Activated T-helper 2 cell treated with anti-CD3 and anti-CD28 coated beads, Interferon-gamma antibody, Interleukin-2, Interleukin-4, amounts not matched to agents 10 μg/mL and 5 μg/mL and 100 μg/mL, durations not matched to agents 14 hours and 24 hours and 36 hours (primary cell): ENCODE measurements around the gene CSGALNACT2. TPM values are rescaled to one million over a fixed set of nuclear protein-coding genes. Genes with fewer than 3 reads are reported as not detected.

Experiments
- DNase-seq: peaks from one replicate; pipeline ENCODE4 v3.0.0; 2021; ENCODE audit warnings: low spot score
- H3K27ac Mint-ChIP-seq: one replicate; pipeline ENCODE4 v1.8.0; 2021; ENCODE audit warnings: mixed read lengths
- H3K27me3 Mint-ChIP-seq: one replicate; pipeline ENCODE4 v1.8.0; 2021; ENCODE audit warnings: low read depth, mixed read lengths
- H3K36me3 Mint-ChIP-seq: one replicate; pipeline ENCODE4 v1.8.0; 2021; ENCODE audit warnings: low read depth, mixed read lengths
- H3K4me1 Mint-ChIP-seq: one replicate; pipeline ENCODE4 v1.8.0; 2021; ENCODE audit warnings: low read depth, mixed read lengths
- H3K4me3 Mint-ChIP-seq: one replicate; pipeline ENCODE4 v1.8.0; 2021; ENCODE audit warnings: low read depth, mild to moderate bottlenecking, moderate library complexity, mixed read lengths
- H3K9me3 Mint-ChIP-seq: one replicate; pipeline ENCODE4 v1.8.0; 2021; ENCODE audit warnings: mixed read lengths
- intact Hi-C: fragments of 100-400 bp; cut with micrococcal nuclease; formaldehyde crosslinking; loops from one replicate; pipeline ENCODE4 v1.15.1; 2023
- total RNA-seq: library from RNA; stranded (reverse); gene quantifications from 2 replicates; pipeline ENCODE4 v1.2.3, GENCODE V29; 2022

The CSGALNACT2 gene
- total RNA-seq, 1 donor from 2014 or later = 25.2 TPM

GRCh38 chr10:43105102-43105955, 32.9 kb upstream of the CSGALNACT2 start:
- intact Hi-C loops = loop anchor here (1.0 kb wide), 2 partner anchors 239 to 352 kb away; no protein-coding TSS in a partner anchor
- Mint-ChIP-seq H3K4me1 (peaks cover 4% of the 10 kb centered on the region), H3K9me3 (no peaks in the 10 kb centered on the region), H3K4me3 (peak overlapping the region; percentile 72), H3K36me3 (no peaks in the 10 kb centered on the region), H3K27ac (peak overlapping the region; percentile 52), H3K27me3 (peaks cover 21% of the 10 kb centered on the region)
- peak; percentile 71 for DNase-seq

GRCh38 chr10:43105956-43106229, 32.4 kb upstream of the CSGALNACT2 start:
- no peak for DNase-seq
- no peaks in the 10 kb centered on the region for H3K9me3 Mint-ChIP-seq

GRCh38 chr10:43106256-43107091, 31.8 kb upstream of the CSGALNACT2 start:
- Mint-ChIP-seq H3K36me3 (no peaks in the 10 kb centered on the region), H3K4me3 (no peak overlapping the region), H3K4me1 (peaks cover 5% of the 10 kb centered on the region), H3K9me3 (no peaks in the 10 kb centered on the region), H3K27ac (no peak overlapping the region), H3K27me3 (peaks cover 21% of the 10 kb centered on the region)
- no peak for DNase-seq
- intact Hi-C loops = no loop called here

More at GRCh38 chr10:43105956-43106229, 32.4 kb upstream of the CSGALNACT2 start:
- peaks cover 5% of the 10 kb centered on the region for H3K4me1 Mint-ChIP-seq
- intact Hi-C loops = loop anchor here (1.0 kb wide), 2 partner anchors 240 to 353 kb away; no protein-coding TSS in a partner anchor
- no peaks in the 10 kb centered on the region for H3K36me3 Mint-ChIP-seq
- no peak overlapping the region for H3K4me3 Mint-ChIP-seq
- no peak overlapping the region for H3K27ac Mint-ChIP-seq
- peaks cover 21% of the 10 kb centered on the region for H3K27me3 Mint-ChIP-seq

- DNase-seq = no peak
- H3K36me3 Mint-ChIP-seq = no peaks in the 10 kb centered on the region
- H3K9me3 Mint-ChIP-seq = no peaks in the 10 kb centered on the region
- H3K27ac Mint-ChIP-seq = no peak overlapping the region
- intact Hi-C loops = no loop called here
- no peak overlapping the region for H3K4me3 Mint-ChIP-seq
- H3K27me3 Mint-ChIP-seq = peaks cover 3% of the 10 kb centered on the region
- peaks cover 3% of the 10 kb centered on the region for H3K4me1 Mint-ChIP-seq
Measured at GRCh38 chr10:43108951-43109350, 29.3 kb upstream of the CSGALNACT2 start.

GRCh38 chr10:43109671-43110249, 28.5 kb upstream of the CSGALNACT2 start:
- Mint-ChIP-seq H3K4me3 (no peak overlapping the region), H3K36me3 (no peaks in the 10 kb centered on the region), H3K27me3 (peaks cover 1% of the 10 kb centered on the region), H3K27ac (no peak overlapping the region), H3K9me3 (no peaks in the 10 kb centered on the region), H3K4me1 (peaks cover 3% of the 10 kb centered on the region)
- intact Hi-C loops = no loop called here
- no peak for DNase-seq

- intact Hi-C loops = no loop called here
- Mint-ChIP-seq H3K36me3 (no peaks in the 10 kb centered on the region), H3K9me3 (no peaks in the 10 kb centered on the region), H3K27ac (no peak overlapping the region), H3K27me3 (no peaks in the 10 kb centered on the region), H3K4me1 (peaks cover 3% of the 10 kb centered on the region), H3K4me3 (no peak overlapping the region)
- no peak for DNase-seq
Measured at GRCh38 chr10:43110338-43111071, 27.7 kb upstream of the CSGALNACT2 start.

GRCh38 chr10:43111101-43111500, 27.1 kb upstream of the CSGALNACT2 start:
- Mint-ChIP-seq H3K27me3 (no peaks in the 10 kb centered on the region), H3K9me3 (no peaks in the 10 kb centered on the region), H3K36me3 (no peaks in the 10 kb centered on the region), H3K4me3 (no peak overlapping the region), H3K4me1 (peaks cover 3% of the 10 kb centered on the region), H3K27ac (no peak overlapping the region)
- no peak for DNase-seq
- intact Hi-C loops = no loop called here

GRCh38 chr10:43111921-43112607, 26.2 kb upstream of the CSGALNACT2 start:
- no peak for DNase-seq
- H3K27me3 Mint-ChIP-seq = no peaks in the 10 kb centered on the region
- peaks cover 3% of the 10 kb centered on the region for H3K4me1 Mint-ChIP-seq
- intact Hi-C loops = no loop called here
- no peaks in the 10 kb centered on the region for H3K36me3 Mint-ChIP-seq
- H3K27ac Mint-ChIP-seq = no peak overlapping the region
- no peaks in the 10 kb centered on the region for H3K9me3 Mint-ChIP-seq
- H3K4me3 Mint-ChIP-seq = no peak overlapping the region

GRCh38 chr10:43112608-43112961, 25.7 kb upstream of the CSGALNACT2 start:
- no peaks in the 10 kb centered on the region for H3K9me3 Mint-ChIP-seq
- no peaks in the 10 kb centered on the region for H3K36me3 Mint-ChIP-seq
- no peak overlapping the region for H3K4me3 Mint-ChIP-seq
- DNase-seq = no peak
- H3K27ac Mint-ChIP-seq = no peak overlapping the region
- intact Hi-C loops = no loop called here
- peaks cover 3% of the 10 kb centered on the region for H3K4me1 Mint-ChIP-seq
- no peaks in the 10 kb centered on the region for H3K27me3 Mint-ChIP-seq

GRCh38 chr10:43113201-43114087, 24.8 kb upstream of the CSGALNACT2 start:
- H3K27me3 Mint-ChIP-seq = no peaks in the 10 kb centered on the region
- peaks cover 1% of the 10 kb centered on the region for H3K4me1 Mint-ChIP-seq
- H3K36me3 Mint-ChIP-seq = no peaks in the 10 kb centered on the region
- DNase-seq = no peak
- intact Hi-C loops = no loop called here
- H3K27ac Mint-ChIP-seq = no peak overlapping the region
- H3K9me3 Mint-ChIP-seq = no peaks in the 10 kb centered on the region
- H3K4me3 Mint-ChIP-seq = no peak overlapping the region

GRCh38 chr10:43114088-43114742, 24.0 kb upstream of the CSGALNACT2 start:
- Mint-ChIP-seq H3K36me3 (no peaks in the 10 kb centered on the region), H3K9me3 (no peaks in the 10 kb centered on the region), H3K4me3 (no peak overlapping the region), H3K4me1 (peaks cover 4% of the 10 kb centered on the region), H3K27me3 (no peaks in the 10 kb centered on the region), H3K27ac (no peak overlapping the region)
- intact Hi-C loops = no loop called here
- DNase-seq = no peak
